ENCODE measurements around the gene CCSAP. TPM values are rescaled to one million over a fixed set of nuclear protein-coding genes. Genes with fewer than 3 reads are reported as not detected.
"Not testable (repeated sequence)": the region's sequence is repeated elsewhere in the genome, so short reads cannot be mapped to it uniquely, and the experiment has no call there.

The CCSAP gene
- total RNA-seq, 4 donors from 2014 or later: 1.8 to 5.8 (median 2.8) TPM

GRCh38 chr1:229295745-229296144 is 47.1 kb downstream of the CCSAP start:
- peak in 1 of 3 donors; percentile 57 for DNase-seq
- TF ChIP-seq CTCF (IDR thresholded peaks at IDR 0.05): peak in 3 of 6 experiments; percentile 30 to 33 (median 31)
- TF ChIP-seq POLR2A (IDR thresholded peaks at IDR 0.05): no peak
- Histone ChIP-seq H3K9me3 (no peaks in the 10 kb centered on the region), H3K4me3 (no peak overlapping the region), H3K4me1 (no peaks in the 10 kb centered on the region), H3K27me3 (no peaks in the 10 kb centered on the region), H3K36me3 (peaks cover 0 to 31% (median 0%) of the 10 kb centered on the region in 3 donors), H3K27ac (no peak overlapping the region)

GRCh38 chr1:229293528-229294204 is 49.2 kb downstream of the CCSAP start:
- DNase-seq: no peak
- Histone ChIP-seq H3K27ac (no peak overlapping the region), H3K4me1 (no peaks in the 10 kb centered on the region), H3K36me3 (peaks cover 0 to 27% (median 0%) of the 10 kb centered on the region in 3 donors), H3K27me3 (no peaks in the 10 kb centered on the region), H3K4me3 (no peak overlapping the region), H3K9me3 (no peaks in the 10 kb centered on the region)
- TF ChIP-seq POLR2A (IDR thresholded peaks at IDR 0.05) (no peak), CTCF (IDR thresholded peaks at IDR 0.05) (no peak)

- H3K36me3 ChIP-seq: peaks cover 0 to 20% (median 0%) of the 10 kb centered on the region in 3 donors
These were observed 51.2 kb downstream of the CCSAP start for GRCh38 chr1:229291686-229292085.

GRCh38 chr1:229288516-229288915 is 54.3 kb downstream of the CCSAP start:
- H3K4me1 ChIP-seq: no peaks in the 10 kb centered on the region
- H3K9me3 ChIP-seq: no peaks in the 10 kb centered on the region
- H3K27ac ChIP-seq: no peak overlapping the region
- no peak for DNase-seq
- no peak for TF ChIP-seq POLR2A (IDR thresholded peaks at IDR 0.05)
- TF ChIP-seq CTCF (IDR thresholded peaks at IDR 0.05): no peak
- peaks cover 0 to 16% (median 0%) of the 10 kb centered on the region in 3 donors for H3K36me3 ChIP-seq
- H3K4me3 ChIP-seq: no peak overlapping the region
- no peaks in the 10 kb centered on the region for H3K27me3 ChIP-seq

More at GRCh38 chr1:229291686-229292085, 51.2 kb downstream of the CCSAP start:
- H3K4me1 ChIP-seq, H3K27ac ChIP-seq, H3K4me3 ChIP-seq, DNase-seq, H3K9me3 ChIP-seq, H3K27me3 ChIP-seq: not testable (repeated sequence)

- Histone ChIP-seq H3K4me1 (no peaks in the 10 kb centered on the region), H3K4me3 (no peak overlapping the region), H3K27me3 (no peaks in the 10 kb centered on the region), H3K9me3 (no peaks in the 10 kb centered on the region), H3K27ac (no peak overlapping the region), H3K36me3 (peaks cover 0 to 16% (median 0%) of the 10 kb centered on the region in 3 donors)
- no peak for DNase-seq
- TF ChIP-seq CTCF (IDR thresholded peaks at IDR 0.05): no peak
These were observed 55.6 kb downstream of the CCSAP start for GRCh38 chr1:229287267-229287666.

- no peaks in the 10 kb centered on the region for H3K9me3 ChIP-seq
- peaks cover 0 to 16% (median 0%) of the 10 kb centered on the region in 3 donors for H3K36me3 ChIP-seq
- H3K4me1 ChIP-seq: no peaks in the 10 kb centered on the region
- no peak for DNase-seq
- TF ChIP-seq CTCF (IDR thresholded peaks at IDR 0.05) (no peak), POLR2A (IDR thresholded peaks at IDR 0.05) (no peak)
- H3K4me3 ChIP-seq: no peak overlapping the region
- no peaks in the 10 kb centered on the region for H3K27me3 ChIP-seq
- no peak overlapping the region for H3K27ac ChIP-seq
These were observed 56.6 kb downstream of the CCSAP start for GRCh38 chr1:229286099-229286766.

Measured in Peyer's patch (tissue), 4 donors.